ENCODE data around the gene ANO2. TPM values are rescaled to one million over a fixed set of nuclear protein-coding genes. Genes with fewer than 3 reads are reported as not detected.

Gene ANO2
- total and polyA plus RNA-seq, 4 donors: 0.03 to 0.25 (median 0.15) TPM

GRCh38 chr12:5624486-5625272 lies 320.4 kb downstream of the ANO2 start:
- WGBS: 75% methylated on average over 13 of the region's 13 CpGs
- TF ChIP-seq CTCF (IDR thresholded peaks at IDR 0.05; ENCODE audit: low read depth, low read length, missing input control) (no peak), EGR1 (IDR thresholded peaks at IDR 0.05; ENCODE audit: low read depth in 2 of 2) (no peak), FOXA1 (IDR thresholded peaks at IDR 0.05) (no peak), TAF1 (conservative IDR thresholded peaks at IDR 0.05) (no peak), REST (IDR thresholded peaks at IDR 0.05) (no peak), MAX (IDR thresholded peaks at IDR 0.05) (no peak), ZBTB33 (IDR thresholded peaks at IDR 0.05) (no peak), YY1 (IDR thresholded peaks at IDR 0.05) (no peak), HNF4G (IDR thresholded peaks at IDR 0.05) (no peak), RXRA (IDR thresholded peaks at IDR 0.05) (no peak), GABPA (IDR thresholded peaks at IDR 0.05 in 1 of 2, conservative IDR thresholded peaks at IDR 0.05 in 1 of 2) (no peak), RAD21 (IDR thresholded peaks at IDR 0.05) (no peak), NR2F2 (IDR thresholded peaks at IDR 0.05) (no peak), JUND (IDR thresholded peaks at IDR 0.05) (no peak)
- H3K9ac ChIP-seq (ENCODE audit: low read depth in 1 of 2, low read length in 2 of 2): no peak overlapping the region
- H3K27me3 ChIP-seq (ENCODE audit: control insufficient read depth in 4 of 4, insufficient read depth in 4 of 4, low read length in 3 of 4): no peaks in the 10 kb centered on the region
- H3K4me1 ChIP-seq (ENCODE audit: control insufficient read depth in 4 of 4, insufficient read depth in 4 of 4, low read length in 3 of 4): no peaks in the 10 kb centered on the region
- no peak overlapping the region for H3K4me3 ChIP-seq (ENCODE audit: low read depth in 1 of 3, low read length in 3 of 3)
- H3K36me3 ChIP-seq (ENCODE audit: control insufficient read depth in 4 of 4, insufficient read depth in 3 of 4, low read depth in 1 of 4, low read length in 3 of 4): no peaks in the 10 kb centered on the region
- DNase-seq (ENCODE audit: low spot score): no peak
- H3K27ac ChIP-seq (ENCODE audit: low read depth in 1 of 2, low read length in 2 of 2): no peak overlapping the region
- H3K9me3 ChIP-seq (ENCODE audit: control insufficient read depth in 4 of 4, low read length in 3 of 4): no peaks in the 10 kb centered on the region

- DNase-seq (ENCODE audit: low spot score): no peak
- Histone ChIP-seq H3K4me3 (ENCODE audit: low read depth in 1 of 3, low read length in 3 of 3) (no peak overlapping the region), H3K4me1 (ENCODE audit: control insufficient read depth in 4 of 4, insufficient read depth in 4 of 4, low read length in 3 of 4) (no peaks in the 10 kb centered on the region), H3K36me3 (ENCODE audit: control insufficient read depth in 4 of 4, insufficient read depth in 3 of 4, low read depth in 1 of 4, low read length in 3 of 4) (no peaks in the 10 kb centered on the region), H3K9ac (ENCODE audit: low read depth in 1 of 2, low read length in 2 of 2) (no peak overlapping the region), H3K27me3 (ENCODE audit: control insufficient read depth in 4 of 4, insufficient read depth in 4 of 4, low read length in 3 of 4) (no peaks in the 10 kb centered on the region), H3K27ac (ENCODE audit: low read depth in 1 of 2, low read length in 2 of 2) (no peak overlapping the region), H3K9me3 (ENCODE audit: control insufficient read depth in 4 of 4, low read length in 3 of 4) (no peaks in the 10 kb centered on the region)
- TF ChIP-seq SP1 (IDR thresholded peaks at IDR 0.05): no peak
- TF ChIP-seq RXRA (IDR thresholded peaks at IDR 0.05): no peak
- TF ChIP-seq HNF4G (IDR thresholded peaks at IDR 0.05): no peak
- TF ChIP-seq GABPA (IDR thresholded peaks at IDR 0.05 in 1 of 2, conservative IDR thresholded peaks at IDR 0.05 in 1 of 2): no peak
- TF ChIP-seq RAD21 (IDR thresholded peaks at IDR 0.05): no peak
- TF ChIP-seq HNF4A (conservative IDR thresholded peaks at IDR 0.05): no peak
- no peak for TF ChIP-seq CTCF (IDR thresholded peaks at IDR 0.05; ENCODE audit: low read depth, low read length, missing input control)
- no peak for TF ChIP-seq REST (IDR thresholded peaks at IDR 0.05)
- TF ChIP-seq YY1 (IDR thresholded peaks at IDR 0.05): no peak
- WGBS: 69% methylated on average over 7 of the region's 7 CpGs
Measured at GRCh38 chr12:5623411-5623810, 321.6 kb downstream of the ANO2 start.

All from liver (tissue), 9 donors.